Duodenal mucosa (tissue), 2 donors: ENCODE results near the gene FTO.

Source experiments
- H3K27ac ChIP-seq: one replicate; pipeline ENCODE4 v1.7.0; 2013; ENCODE audit warnings: low read depth, low read length
- H3K27me3 ChIP-seq, 2 donors: one replicate each; pipeline ENCODE4 v1.7.0; 2013; ENCODE audit warnings: low read length in 2 of 2, control low read depth in 1 of 2; ENCODE audit not compliant: insufficient read depth in 2 of 2, control insufficient read depth in 1 of 2
- H3K36me3 ChIP-seq, 2 donors: one replicate each; pipeline ENCODE4 v1.7.0; 2013; ENCODE audit warnings: low read length in 2 of 2, control low read depth in 1 of 2; ENCODE audit not compliant: insufficient read depth in 2 of 2, control insufficient read depth in 1 of 2
- H3K4me1 ChIP-seq, 2 donors: one replicate each; pipeline ENCODE4 v1.7.0; 2013; ENCODE audit warnings: low read length in 2 of 2, control low read depth in 1 of 2; ENCODE audit not compliant: insufficient read depth in 2 of 2, control insufficient read depth in 1 of 2
- H3K4me3 ChIP-seq, 2 donors: one replicate each; pipeline ENCODE4 v1.7.0; 2013; ENCODE audit warnings: low read length in 2 of 2, low read depth in 1 of 2
- H3K9ac ChIP-seq, 2 donors: one replicate each; pipeline ENCODE4 v1.7.0; 2013; ENCODE audit warnings: low read length in 2 of 2, low read depth in 1 of 2
- H3K9me3 ChIP-seq, 2 donors: one replicate each; pipeline ENCODE4 v1.7.0; 2013; ENCODE audit warnings: low read length in 2 of 2, control low read depth in 1 of 2; ENCODE audit not compliant: control insufficient read depth in 1 of 2

The FTO gene

DNA sequence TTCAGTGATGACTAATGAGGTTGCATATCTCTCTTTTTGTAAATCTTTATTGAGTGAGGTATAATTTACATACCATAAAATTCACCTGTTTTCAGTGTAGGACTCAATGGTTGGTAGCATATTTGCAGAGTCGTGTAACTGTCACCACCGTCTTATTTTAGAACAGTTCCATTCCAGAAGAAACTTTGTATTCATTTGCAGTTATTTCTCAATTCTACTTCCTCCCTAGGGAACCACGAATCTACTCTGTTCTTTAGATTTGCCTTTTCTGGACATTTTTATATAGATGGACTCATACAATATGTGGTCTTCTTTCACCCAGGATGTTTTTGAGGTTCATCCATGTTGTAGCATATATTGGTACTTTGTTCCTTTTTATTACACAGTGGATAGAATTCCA is 3.7 kb downstream of the FTO start:
- peaks cover 18 to 19% of the 10 kb centered on the region in 2 donors for H3K4me1 ChIP-seq
- no peak overlapping the region for H3K9ac ChIP-seq
- H3K36me3 ChIP-seq = no peaks in the 10 kb centered on the region

GRCh38 chr16:53708490-53708889 is 4.5 kb downstream of the FTO start:
- Histone ChIP-seq H3K9ac (no peak overlapping the region), H3K36me3 (no peaks in the 10 kb centered on the region), H3K4me1 (peaks cover 14 to 16% of the 10 kb centered on the region in 2 donors), H3K27me3 (no peaks in the 10 kb centered on the region), H3K4me3 (no peak overlapping the region), H3K27ac (no peak overlapping the region), H3K9me3 (no peaks in the 10 kb centered on the region)

More for the DNA sequence above, 3.7 kb downstream of the FTO start:
- H3K9me3 ChIP-seq = no peaks in the 10 kb centered on the region
- no peaks in the 10 kb centered on the region for H3K27me3 ChIP-seq
- H3K4me3 ChIP-seq = no peak overlapping the region
- H3K27ac ChIP-seq = no peak overlapping the region

- Histone ChIP-seq H3K27ac (no peak overlapping the region), H3K4me1 (peaks cover 0 to 5% of the 10 kb centered on the region in 2 donors), H3K4me3 (no peak overlapping the region), H3K9me3 (no peaks in the 10 kb centered on the region), H3K36me3 (no peaks in the 10 kb centered on the region), H3K9ac (no peak overlapping the region), H3K27me3 (no peaks in the 10 kb centered on the region)
Measured at GRCh38 chr16:53711390-53711789, 7.4 kb downstream of the FTO start.

GRCh38 chr16:53712065-53712464 is 8.1 kb downstream of the FTO start:
- no peak overlapping the region for H3K9ac ChIP-seq
- H3K27ac ChIP-seq = no peak overlapping the region
- H3K36me3 ChIP-seq = no peaks in the 10 kb centered on the region
- H3K9me3 ChIP-seq = no peaks in the 10 kb centered on the region
- no peak overlapping the region for H3K4me3 ChIP-seq
- H3K4me1 ChIP-seq = peaks cover 0 to 5% of the 10 kb centered on the region in 2 donors
- no peaks in the 10 kb centered on the region for H3K27me3 ChIP-seq

- Histone ChIP-seq H3K9ac (no peak overlapping the region), H3K36me3 (no peaks in the 10 kb centered on the region), H3K9me3 (no peaks in the 10 kb centered on the region), H3K27ac (no peak overlapping the region), H3K4me1 (peaks cover 0 to 5% of the 10 kb centered on the region in 2 donors), H3K27me3 (no peaks in the 10 kb centered on the region), H3K4me3 (no peak overlapping the region)
Measured at GRCh38 chr16:53713403-53714204, 9.6 kb downstream of the FTO start.

- Histone ChIP-seq H3K9ac (no peak overlapping the region), H3K4me1 (peaks cover 0 to 5% of the 10 kb centered on the region in 2 donors), H3K9me3 (no peaks in the 10 kb centered on the region), H3K27me3 (no peaks in the 10 kb centered on the region), H3K27ac (no peak overlapping the region), H3K36me3 (no peaks in the 10 kb centered on the region), H3K4me3 (no peak overlapping the region)
Measured at GRCh38 chr16:53714205-53715022, 10.5 kb downstream of the FTO start.

DNA sequence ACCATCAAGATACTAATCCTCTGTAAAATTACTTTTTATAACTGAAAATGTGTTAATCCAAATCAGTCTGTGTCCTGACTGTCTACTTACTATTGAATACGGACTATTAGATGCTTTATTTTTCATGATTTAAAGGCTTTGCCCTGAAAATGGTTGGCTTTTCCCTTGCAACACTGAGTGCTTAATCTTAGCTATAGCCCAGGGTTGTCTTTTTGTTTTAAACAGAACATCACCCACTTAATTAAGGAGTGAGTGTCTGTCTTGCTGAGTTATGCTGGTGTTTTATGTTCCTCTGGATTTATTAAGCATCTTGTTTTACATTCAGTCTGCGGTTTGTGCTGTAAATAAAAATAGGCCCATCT is 11.0 kb downstream of the FTO start:
- Histone ChIP-seq H3K36me3 (no peaks in the 10 kb centered on the region), H3K27me3 (no peaks in the 10 kb centered on the region), H3K4me3 (no peak overlapping the region), H3K9me3 (no peaks in the 10 kb centered on the region), H3K27ac (no peak overlapping the region), H3K4me1 (peaks cover 0 to 5% of the 10 kb centered on the region in 2 donors), H3K9ac (no peak overlapping the region)

GRCh38 chr16:53717577-53717976 is 13.6 kb downstream of the FTO start:
- H3K4me3 ChIP-seq = no peak overlapping the region
- peaks cover 0 to 5% of the 10 kb centered on the region in 2 donors for H3K4me1 ChIP-seq
- no peaks in the 10 kb centered on the region for H3K36me3 ChIP-seq
- H3K27ac ChIP-seq = no peak overlapping the region
- no peak overlapping the region for H3K9ac ChIP-seq
- no peaks in the 10 kb centered on the region for H3K9me3 ChIP-seq
- no peaks in the 10 kb centered on the region for H3K27me3 ChIP-seq

GRCh38 chr16:53721017-53721416 is 17.1 kb downstream of the FTO start:
- Histone ChIP-seq H3K36me3 (no peaks in the 10 kb centered on the region), H3K9ac (no peak overlapping the region), H3K27ac (no peak overlapping the region), H3K4me1 (peaks cover 0 to 13% of the 10 kb centered on the region in 2 donors), H3K9me3 (no peaks in the 10 kb centered on the region), H3K27me3 (no peaks in the 10 kb centered on the region), H3K4me3 (no peak overlapping the region)

- Histone ChIP-seq H3K4me3 (no peak overlapping the region), H3K9ac (no peak overlapping the region), H3K27ac (no peak overlapping the region), H3K27me3 (no peaks in the 10 kb centered on the region), H3K4me1 (peaks cover 4 to 21% of the 10 kb centered on the region in 2 donors), H3K9me3 (no peaks in the 10 kb centered on the region), H3K36me3 (no peaks in the 10 kb centered on the region)
Measured at GRCh38 chr16:53726625-53727024, 22.7 kb downstream of the FTO start.
